Stomach (tissue), 9 donors: ENCODE data around the gene UNC45B. TPM values are rescaled to one million over a fixed set of nuclear protein-coding genes. Genes with fewer than 3 reads are reported as not detected.
"Not testable (repeated sequence)": the region's sequence is repeated elsewhere in the genome, so short reads cannot be mapped to it uniquely, and the experiment has no call there.

Experiments used
- DNase-seq, 2 donors: peaks; one replicate each; pipeline versions ENCODE4 v3.0.0 to v3.0.0-alpha.2; 2013 to 2019
- H3K27ac ChIP-seq, 5 donors: fragments of 200-600 bp in 4 of 5; sonication (generic) in 4 of 5; one replicate each; pipeline ENCODE4 v1.5.1; 2013 to 2019; ENCODE audit warnings: mild to moderate bottlenecking in 1 of 5, moderate library complexity in 1 of 5
- H3K27me3 ChIP-seq, 3 donors: fragments of 200-600 bp; sonication (generic); one replicate each; pipeline ENCODE4 v1.5.1; 2017 to 2019; ENCODE audit warnings: mixed run types in 1 of 3
- H3K36me3 ChIP-seq, 4 donors: fragments of 200-600 bp; sonication (generic); 1 replicate in 3 of 4; 2 replicates in 1 of 4; pipeline ENCODE4 v1.5.1; 2016 to 2019
- H3K4me1 ChIP-seq, 4 donors: fragments of 200-600 bp; sonication (generic); one replicate each; pipeline ENCODE4 v1.5.1; 2016 to 2019
- H3K4me3 ChIP-seq, 4 donors: fragments of 200-600 bp; sonication (generic) in 3 of 4; one replicate each; pipeline ENCODE4 v1.5.1; 2016 to 2019; ENCODE audit warnings: mild to moderate bottlenecking in 1 of 4
- H3K9me3 ChIP-seq, 4 donors: fragments of 200-600 bp; sonication (generic); one replicate each; pipeline ENCODE4 v1.5.1; 2016 to 2019
- EP300 ChIP-seq: sonication (generic); formaldehyde crosslinking; IDR thresholded peaks from one replicate; pipeline ENCODE4 v1.6.1; 2017; ENCODE audit warnings: antibody characterized with exemption
- POLR2A ChIP-seq, 4 donors: fragments of 450-650 bp; IDR thresholded peaks; one replicate each; pipeline ENCODE4 v1.6.1; 2016; ENCODE audit warnings: antibody characterized with exemption in 4 of 4, control low read depth in 2 of 4, mild to moderate bottlenecking in 1 of 4, moderate library complexity in 1 of 4
- POLR2AphosphoS5 ChIP-seq, 3 donors: sonication (generic); formaldehyde crosslinking; IDR thresholded peaks; one replicate each; pipeline ENCODE4 v1.6.1; 2016; ENCODE audit warnings: antibody characterized with exemption in 3 of 3
- WGBS, 5 donors: extraction: QIAGEN DNeasy Blood & Tissue Kit in 3 of 5; methylation state at CpG; one replicate each; pipeline versions ENCODE4 v1.1.5 to v1.1.7; 2013 to 2018; 5-methylcytosine and 5-hydroxymethylcytosine counted together
- intact Hi-C: fragments of 100-400 bp; cut with DNase I; formaldehyde crosslinking; loops from one replicate; pipeline ENCODE4 v1.15.1; 2023; ENCODE audit warnings: low total_unique reads
- polyA plus RNA-seq, 3 donors: library from polyadenylated mRNA; stranded (reverse); fragments of 200-250 nt; gene quantifications; one replicate each; pipeline ENCODE4 v1.2.3, GENCODE V29; 2013
- total RNA-seq, 5 donors: library from RNA; depleted of rRNA; stranded (reverse); fragments of >200 nt; gene quantifications; one replicate each; pipeline versions ENCODE4 v1.1.0 to v1.2.3, GENCODE V29; 2014 to 2016
- TF ChIP-seq, protein P1 (sequence below), 7 experiments: fragments of 450-650 bp in 4 of 7; fragments of 200-600 bp in 3 of 7; sonication (generic) in 3 of 7; IDR thresholded peaks; one replicate each; pipeline ENCODE4 v1.5.1; 2016 to 2019; ENCODE audit warnings: antibody characterized with exemption in 7 of 7, control low read depth in 2 of 7, mild to moderate bottlenecking in 1 of 7
- donor health status: healthy with polysubstance abuse.
- donor health status: Bipolar disorder and iron deficiency.
- donor health status: healthy.

UNC45B gene
- total and polyA plus RNA-seq, 8 donors = 0.05 to 1.8 (median 0.30) TPM; not detected in 2

DNA sequence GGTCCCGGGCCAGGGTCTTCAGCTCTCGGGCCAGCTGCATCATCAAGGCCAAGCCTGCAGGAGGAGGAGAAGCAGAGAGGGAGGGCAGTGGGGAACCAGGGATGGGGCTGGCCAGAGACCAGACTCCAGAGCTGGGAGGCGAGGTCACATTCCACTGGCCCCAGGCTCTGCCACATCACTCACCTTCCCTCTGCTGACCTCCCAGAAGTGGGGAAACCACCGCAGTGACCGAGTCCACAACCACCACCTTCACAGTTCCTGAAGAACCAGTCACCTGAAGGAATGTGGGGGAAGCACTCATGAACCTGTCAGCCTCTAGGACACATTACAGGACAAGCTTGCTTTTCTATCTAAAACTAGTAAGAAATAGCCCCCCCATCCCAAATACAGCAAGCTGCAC, 44.3 kb upstream of the UNC45B start:
- Histone ChIP-seq H3K4me1 (no peaks in the 10 kb centered on the region), H3K4me3 (no peak overlapping the region), H3K9me3 (no peaks in the 10 kb centered on the region), H3K27ac (no peak overlapping the region), H3K27me3 (no peaks in the 10 kb centered on the region), H3K36me3 (peaks cover 21 to 90% (median 85%) of the 10 kb centered on the region in 4 donors)
- no peak for TF ChIP-seq EP300
- TF ChIP-seq POLR2AphosphoS5 (IDR thresholded peaks at IDR 0.05) = no peak
- TF ChIP-seq POLR2A (IDR thresholded peaks at IDR 0.05) = no peak
- TF ChIP-seq, protein P1, sequence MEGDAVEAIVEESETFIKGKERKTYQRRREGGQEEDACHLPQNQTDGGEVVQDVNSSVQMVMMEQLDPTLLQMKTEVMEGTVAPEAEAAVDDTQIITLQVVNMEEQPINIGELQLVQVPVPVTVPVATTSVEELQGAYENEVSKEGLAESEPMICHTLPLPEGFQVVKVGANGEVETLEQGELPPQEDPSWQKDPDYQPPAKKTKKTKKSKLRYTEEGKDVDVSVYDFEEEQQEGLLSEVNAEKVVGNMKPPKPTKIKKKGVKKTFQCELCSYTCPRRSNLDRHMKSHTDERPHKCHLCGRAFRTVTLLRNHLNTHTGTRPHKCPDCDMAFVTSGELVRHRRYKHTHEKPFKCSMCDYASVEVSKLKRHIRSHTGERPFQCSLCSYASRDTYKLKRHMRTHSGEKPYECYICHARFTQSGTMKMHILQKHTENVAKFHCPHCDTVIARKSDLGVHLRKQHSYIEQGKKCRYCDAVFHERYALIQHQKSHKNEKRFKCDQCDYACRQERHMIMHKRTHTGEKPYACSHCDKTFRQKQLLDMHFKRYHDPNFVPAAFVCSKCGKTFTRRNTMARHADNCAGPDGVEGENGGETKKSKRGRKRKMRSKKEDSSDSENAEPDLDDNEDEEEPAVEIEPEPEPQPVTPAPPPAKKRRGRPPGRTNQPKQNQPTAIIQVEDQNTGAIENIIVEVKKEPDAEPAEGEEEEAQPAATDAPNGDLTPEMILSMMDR (IDR thresholded peaks at IDR 0.05) = no peak
- intact Hi-C loops = no loop called here
- WGBS, 5 donors = 84 to 94% (median 91%) methylated on average over 3 to 5 of the region's 5 CpGs
- no peak for DNase-seq

DNA sequence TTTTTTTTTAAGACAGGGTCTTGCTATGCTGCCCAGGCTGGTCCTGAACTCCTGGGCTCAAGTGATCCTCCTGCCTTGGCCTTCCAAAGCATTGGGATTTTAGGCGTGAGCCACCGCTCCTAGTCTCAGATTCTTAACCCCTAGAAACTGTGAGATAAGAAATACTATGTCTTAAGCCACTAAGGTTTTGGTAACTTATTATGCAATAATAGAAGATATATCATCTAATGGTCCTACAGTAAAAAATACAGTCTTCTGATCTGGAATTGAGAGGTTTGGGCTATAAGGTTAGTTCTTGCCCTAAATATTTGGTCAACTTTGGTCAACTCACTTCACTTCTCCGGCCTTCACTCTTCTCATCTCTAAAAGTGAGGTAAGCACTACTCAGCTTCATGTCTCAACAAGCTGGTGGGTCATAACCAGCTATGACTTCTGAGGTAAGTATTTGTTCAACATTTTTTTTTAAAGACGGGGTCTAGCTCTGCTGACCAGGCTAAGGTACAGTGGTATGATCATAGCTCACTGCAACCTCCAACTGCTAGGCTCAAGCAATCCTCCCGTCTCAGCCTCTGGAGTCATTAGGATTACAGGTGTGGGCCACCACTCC, 42.7 kb upstream of the UNC45B start:
- no peaks in the 10 kb centered on the region for H3K9me3 ChIP-seq
- no peaks in the 10 kb centered on the region for H3K4me1 ChIP-seq
- intact Hi-C loops = no loop called here
- no peaks in the 10 kb centered on the region for H3K27me3 ChIP-seq
- no peak for TF ChIP-seq POLR2A (IDR thresholded peaks at IDR 0.05)
- no peak for TF ChIP-seq EP300
- no peak for TF ChIP-seq POLR2AphosphoS5 (IDR thresholded peaks at IDR 0.05)
- TF ChIP-seq, protein P1 (IDR thresholded peaks at IDR 0.05) = no peak
- H3K27ac ChIP-seq = no peak overlapping the region
- DNase-seq = no peak
- peaks cover 16 to 73% (median 71%) of the 10 kb centered on the region in 4 donors for H3K36me3 ChIP-seq
- no peak overlapping the region for H3K4me3 ChIP-seq
- WGBS, 5 donors = 94 to 97% (median 96%) methylated on average over 5 of the region's 5 CpGs

DNA sequence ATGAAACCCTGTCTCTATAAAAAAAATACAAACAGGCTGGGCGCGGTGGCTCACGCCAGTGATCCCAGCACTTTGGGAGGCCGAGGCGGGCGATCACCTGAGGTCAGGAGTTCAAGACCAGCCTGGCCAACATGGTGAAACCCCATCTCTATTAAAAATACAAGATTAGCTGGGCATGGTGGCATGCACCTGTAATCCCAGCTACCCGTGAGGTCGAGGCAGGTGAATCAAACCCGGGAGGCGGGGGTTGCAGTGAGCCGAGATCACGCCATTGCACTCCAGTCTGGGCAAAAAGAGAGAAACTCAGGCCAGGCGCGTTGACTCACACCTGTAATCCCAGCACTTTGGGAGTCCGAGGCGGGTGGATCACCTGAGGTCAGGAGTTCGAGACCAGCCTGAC, 36.8 kb upstream of the UNC45B start:
- H3K27me3 ChIP-seq, H3K4me3 ChIP-seq, DNase-seq, intact Hi-C loops, H3K9me3 ChIP-seq, H3K4me1 ChIP-seq, H3K27ac ChIP-seq: not testable (repeated sequence)
- 96 to 99% (median 97%) methylated on average over 17 of the region's 17 CpGs for WGBS, 5 donors
- peaks cover 0 to 15% (median 14%) of the 10 kb centered on the region in 4 donors for H3K36me3 ChIP-seq

DNA sequence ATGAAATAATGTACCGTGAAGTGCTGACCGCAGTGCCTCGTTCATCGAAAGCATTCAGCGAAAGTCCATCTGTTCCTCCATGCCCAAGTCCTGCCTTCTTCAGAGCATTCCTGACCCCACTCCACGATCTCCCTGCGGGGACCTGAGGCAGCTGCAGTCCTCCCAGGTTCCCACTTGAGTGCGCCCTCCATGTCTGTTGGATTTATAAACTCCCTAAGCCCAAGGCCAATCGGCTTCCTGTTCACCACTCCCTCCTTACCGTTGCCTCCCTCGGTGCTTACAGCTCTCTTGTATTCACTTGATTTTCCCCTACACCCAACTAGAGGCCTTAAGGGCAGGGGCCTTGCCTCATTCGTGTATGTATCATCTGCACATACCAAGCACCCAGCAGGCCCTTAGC, 30.8 kb upstream of the UNC45B start:
- TF ChIP-seq EP300 (no peak), POLR2A (IDR thresholded peaks at IDR 0.05) (no peak), POLR2AphosphoS5 (IDR thresholded peaks at IDR 0.05) (no peak)
- TF ChIP-seq, protein P1 (IDR thresholded peaks at IDR 0.05) = no peak
- H3K36me3 ChIP-seq = no peaks in the 10 kb centered on the region
- intact Hi-C loops = no loop called here
- H3K9me3 ChIP-seq = no peaks in the 10 kb centered on the region
- no peak overlapping the region for H3K4me3 ChIP-seq
- no peak for DNase-seq
- no peaks in the 10 kb centered on the region for H3K27me3 ChIP-seq
- H3K27ac ChIP-seq = no peak overlapping the region
- 81 to 87% (median 84%) methylated on average over 12 of the region's 12 CpGs for WGBS, 5 donors
- H3K4me1 ChIP-seq = peaks cover 16 to 29% (median 25%) of the 10 kb centered on the region in 4 donors

DNA sequence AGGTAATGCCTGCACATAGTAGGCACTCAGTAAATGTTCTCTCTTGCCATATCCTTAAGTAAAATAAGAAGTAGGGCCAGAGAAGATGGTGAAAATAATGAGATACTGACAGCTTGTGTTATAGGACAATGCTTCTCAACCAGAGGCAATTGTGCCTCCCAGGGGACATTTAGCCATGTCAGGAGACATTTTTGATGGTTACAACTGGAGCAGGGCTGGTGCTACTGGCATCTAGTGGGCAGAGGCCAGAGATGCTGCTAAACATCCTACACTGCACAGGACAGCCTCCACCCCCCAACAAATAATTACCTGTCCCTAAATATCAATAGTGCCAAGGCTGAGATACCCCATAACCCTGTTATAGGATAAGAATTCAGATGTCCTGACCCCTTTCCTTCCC, 29.6 kb upstream of the UNC45B start:
- no peak overlapping the region for H3K4me3 ChIP-seq
- intact Hi-C loops = no loop called here
- no peaks in the 10 kb centered on the region for H3K9me3 ChIP-seq
- no peak overlapping the region for H3K27ac ChIP-seq
- H3K27me3 ChIP-seq = no peaks in the 10 kb centered on the region
- peaks cover 16 to 29% (median 25%) of the 10 kb centered on the region in 4 donors for H3K4me1 ChIP-seq
- no peaks in the 10 kb centered on the region for H3K36me3 ChIP-seq
- TF ChIP-seq, protein P1 (IDR thresholded peaks at IDR 0.05) = no peak
- TF ChIP-seq POLR2A (IDR thresholded peaks at IDR 0.05) = no peak
- no peak for TF ChIP-seq POLR2AphosphoS5 (IDR thresholded peaks at IDR 0.05)
- TF ChIP-seq EP300 = no peak
- DNase-seq = no peak
